Ectodermal cell (in vitro differentiated cells): ENCODE results near the gene MRPL1.
"Not testable (repeated sequence)": the region's sequence is repeated elsewhere in the genome, so short reads cannot be mapped to it uniquely, and the experiment has no call there.

Experiments
- H3K27ac ChIP-seq: 2 replicates; pipeline ENCODE4 v1.7.0; 2013; ENCODE audit warnings: mild to moderate bottlenecking, low read depth, low read length; ENCODE audit not compliant: insufficient read depth, poor library complexity, severe bottlenecking
- H3K27me3 ChIP-seq: 2 replicates; pipeline ENCODE4 v1.7.0; 2013; ENCODE audit warnings: mild to moderate bottlenecking, low read length; ENCODE audit not compliant: insufficient read depth, control insufficient read depth, poor library complexity, severe bottlenecking
- H3K36me3 ChIP-seq: one replicate; pipeline ENCODE4 v1.7.0; 2013; ENCODE audit warnings: low read length; ENCODE audit not compliant: control insufficient read depth, insufficient read depth
- H3K4me1 ChIP-seq: one replicate; pipeline ENCODE4 v1.7.0; 2013; ENCODE audit warnings: low read length; ENCODE audit not compliant: control insufficient read depth, insufficient read depth
- H3K4me3 ChIP-seq: 2 replicates; pipeline ENCODE4 v1.7.0; 2013; ENCODE audit warnings: low read depth, low read length, control low read depth; ENCODE audit not compliant: insufficient read depth
- H3K9me3 ChIP-seq: 2 replicates; pipeline ENCODE4 v1.7.0; 2013; ENCODE audit warnings: mild to moderate bottlenecking, low read length, moderate library complexity; ENCODE audit not compliant: control insufficient read depth
- WGBS, 2 experiments: methylation state at CpG; one replicate each; pipeline ENCODE4 v1.1.7; 2013; ENCODE audit warnings: missing lambda C conversion rate in 2 of 2; 5-methylcytosine and 5-hydroxymethylcytosine counted together

Gene MRPL1

GRCh38 chr4:77960367-77960766 is 97.7 kb downstream of the MRPL1 start:
- Histone ChIP-seq H3K9me3 (no peaks in the 10 kb centered on the region), H3K27me3 (no peaks in the 10 kb centered on the region), H3K4me1 (no peaks in the 10 kb centered on the region), H3K27ac (no peak overlapping the region), H3K4me3 (no peak overlapping the region), H3K36me3 (no peaks in the 10 kb centered on the region)
- WGBS, 2 experiments, result 97 to 98% methylated on average over 4 of the region's 5 CpGs

- 90 to 91% methylated on average over 2 of the region's 2 CpGs for WGBS, 2 experiments
- Histone ChIP-seq H3K36me3 (no peaks in the 10 kb centered on the region), H3K27me3 (no peaks in the 10 kb centered on the region), H3K9me3 (no peaks in the 10 kb centered on the region), H3K4me1 (no peaks in the 10 kb centered on the region), H3K4me3 (no peak overlapping the region), H3K27ac (no peak overlapping the region)
Measured at GRCh38 chr4:77963004-77963403, 100.4 kb downstream of the MRPL1 start.

GRCh38 chr4:77973657-77974056 is 111.0 kb downstream of the MRPL1 start:
- not testable (repeated sequence) for H3K27ac ChIP-seq

GRCh38 chr4:77982900-77983540 is 120.4 kb downstream of the MRPL1 start:
- H3K9me3 ChIP-seq, H3K27ac ChIP-seq, H3K4me3 ChIP-seq, H3K36me3 ChIP-seq, H3K4me1 ChIP-seq, H3K27me3 ChIP-seq: not testable (repeated sequence)
- WGBS, 2 experiments, result 67% methylated on average over 2 of the region's 6 CpGs; no CpG with 5 or more reads in 1 of the 2 experiments

More at GRCh38 chr4:77973657-77974056, 111.0 kb downstream of the MRPL1 start:
- WGBS, 2 experiments, result 83 to 100% methylated on average over 1 of the region's 1 CpG
- H3K27me3 ChIP-seq, H3K4me1 ChIP-seq, H3K4me3 ChIP-seq, H3K9me3 ChIP-seq, H3K36me3 ChIP-seq: not testable (repeated sequence)

- not testable (repeated sequence) for H3K27ac ChIP-seq, H3K27me3 ChIP-seq, H3K9me3 ChIP-seq, H3K36me3 ChIP-seq, H3K4me3 ChIP-seq, H3K4me1 ChIP-seq
- WGBS, 2 experiments, result 95 to 97% methylated on average over 38 to 43 of the region's 44 CpGs
Measured at GRCh38 chr4:77983612-77984311, 121.1 kb downstream of the MRPL1 start.

GRCh38 chr4:77989968-77990367 is 127.3 kb downstream of the MRPL1 start:
- Histone ChIP-seq H3K27ac (no peak overlapping the region), H3K4me3 (no peak overlapping the region), H3K4me1 (no peaks in the 10 kb centered on the region), H3K36me3 (no peaks in the 10 kb centered on the region), H3K27me3 (no peaks in the 10 kb centered on the region), H3K9me3 (no peaks in the 10 kb centered on the region)

- Histone ChIP-seq H3K27me3 (no peaks in the 10 kb centered on the region), H3K4me3 (no peak overlapping the region), H3K36me3 (no peaks in the 10 kb centered on the region), H3K27ac (no peak overlapping the region), H3K4me1 (no peaks in the 10 kb centered on the region), H3K9me3 (no peaks in the 10 kb centered on the region)
Measured at GRCh38 chr4:77990456-77990855, 127.8 kb downstream of the MRPL1 start.

- Histone ChIP-seq H3K36me3 (no peaks in the 10 kb centered on the region), H3K27ac (no peak overlapping the region), H3K4me3 (no peak overlapping the region), H3K9me3 (no peaks in the 10 kb centered on the region), H3K4me1 (no peaks in the 10 kb centered on the region), H3K27me3 (no peaks in the 10 kb centered on the region)
- 93 to 100% methylated on average over 2 of the region's 2 CpGs for WGBS, 2 experiments
Measured at GRCh38 chr4:77990904-77991358, 128.3 kb downstream of the MRPL1 start.

GRCh38 chr4:77992581-77992980 is 130.0 kb downstream of the MRPL1 start:
- no peaks in the 10 kb centered on the region for H3K4me1 ChIP-seq
- H3K27me3 ChIP-seq, result no peaks in the 10 kb centered on the region
- no peak overlapping the region for H3K4me3 ChIP-seq
- 90 to 93% methylated on average over 1 of the region's 1 CpG for WGBS, 2 experiments
- no peaks in the 10 kb centered on the region for H3K36me3 ChIP-seq
- H3K9me3 ChIP-seq, result no peaks in the 10 kb centered on the region
- no peak overlapping the region for H3K27ac ChIP-seq

- Histone ChIP-seq H3K36me3 (no peaks in the 10 kb centered on the region), H3K4me3 (no peak overlapping the region), H3K4me1 (no peaks in the 10 kb centered on the region), H3K9me3 (no peaks in the 10 kb centered on the region), H3K27me3 (no peaks in the 10 kb centered on the region), H3K27ac (no peak overlapping the region)
Measured at GRCh38 chr4:77994194-77994721, 131.6 kb downstream of the MRPL1 start.
